Measurements from ENCODE around the gene GNPDA1.
"Not testable (repeated sequence)": the region's sequence is repeated elsewhere in the genome, so short reads cannot be mapped to it uniquely, and the experiment has no call there.

GNPDA1 gene

GRCh38 chr5:142012792-142013388, at the start of gene GNPDA1:
TSS of gene GNPDA1 (minus strand) at chr5:142013027. CDS start at chr5:142012035, 992 bp downstream.
- peak; percentile 67 for DNase-seq

DNA sequence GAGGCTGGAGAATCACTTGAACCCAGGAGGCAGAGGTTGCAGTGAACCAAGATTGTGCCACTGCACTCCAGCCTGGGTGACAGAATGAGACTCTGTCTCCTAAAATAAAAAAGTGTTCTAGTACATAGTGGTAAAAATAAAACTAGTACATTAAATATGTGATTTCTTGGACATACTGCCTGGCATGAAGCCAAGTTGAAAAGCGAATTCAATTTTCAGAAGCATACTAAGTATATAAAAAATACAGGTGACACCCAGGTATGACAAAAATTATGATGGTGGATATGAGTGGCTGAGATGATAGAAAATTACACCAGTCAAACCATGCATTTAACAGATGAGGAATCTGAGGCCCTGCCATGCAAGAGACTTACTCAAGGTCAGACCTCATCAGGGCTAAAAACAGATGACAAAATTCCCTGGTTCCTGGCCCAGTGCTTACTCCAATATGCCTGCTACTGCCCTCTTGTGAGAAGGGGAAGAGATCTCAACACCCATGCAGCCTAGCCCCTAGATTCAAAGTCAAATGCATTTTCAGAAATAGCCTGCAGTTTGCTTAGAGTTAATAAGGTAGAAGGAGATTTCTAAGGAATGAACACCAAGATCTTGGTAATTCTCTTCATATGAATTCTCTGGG, 46.6 kb upstream of the GNPDA1 start:
- DNase-seq: no peak

- DNase-seq: no peak
Observed at GRCh38 chr5:142057697-142058056, 44.9 kb upstream of the GNPDA1 start.

DNA sequence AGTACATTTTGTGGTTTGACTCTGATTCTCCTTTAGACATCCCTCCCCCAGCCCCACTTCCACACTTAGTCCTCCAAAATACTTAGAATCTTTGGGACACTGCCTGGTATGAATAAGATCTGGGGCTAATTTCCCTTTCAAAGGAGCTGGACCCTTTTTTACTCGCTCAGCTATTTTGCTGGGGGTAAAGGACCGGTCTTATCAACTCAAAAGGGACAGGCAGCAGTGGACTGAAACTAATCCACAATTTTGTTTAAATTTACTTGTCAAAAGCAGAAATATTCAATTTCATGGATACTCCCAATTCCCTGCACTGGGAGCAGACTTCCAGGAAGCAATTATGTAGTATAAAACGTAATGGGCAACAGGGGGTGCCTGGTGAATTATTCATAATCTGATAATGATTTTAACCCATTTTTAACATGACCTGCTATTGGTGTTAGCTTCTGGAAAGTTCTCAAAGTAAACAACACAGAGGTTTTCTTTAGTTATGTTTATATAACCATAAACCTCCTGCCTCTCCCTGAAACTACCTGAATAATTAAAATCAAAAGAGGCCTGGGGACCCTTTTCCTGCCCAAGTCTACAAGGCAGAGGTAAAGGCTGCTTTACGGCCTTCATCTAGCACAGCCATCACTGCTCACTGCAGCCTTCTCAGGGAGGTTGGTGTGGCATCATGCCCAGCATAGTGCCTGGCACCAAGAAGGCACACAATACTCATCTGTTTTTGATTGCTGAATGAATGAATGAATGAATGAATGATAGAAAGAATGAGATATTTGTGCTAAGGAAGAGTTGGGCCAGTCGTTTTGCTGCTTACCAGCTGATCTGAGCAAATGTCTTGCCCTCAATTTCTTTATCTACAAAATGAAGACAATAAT, 44.2 kb upstream of the GNPDA1 start:
- no peak for DNase-seq

GRCh38 chr5:142055301-142055700, 42.5 kb upstream of the GNPDA1 start:
- DNase-seq: no peak

DNA sequence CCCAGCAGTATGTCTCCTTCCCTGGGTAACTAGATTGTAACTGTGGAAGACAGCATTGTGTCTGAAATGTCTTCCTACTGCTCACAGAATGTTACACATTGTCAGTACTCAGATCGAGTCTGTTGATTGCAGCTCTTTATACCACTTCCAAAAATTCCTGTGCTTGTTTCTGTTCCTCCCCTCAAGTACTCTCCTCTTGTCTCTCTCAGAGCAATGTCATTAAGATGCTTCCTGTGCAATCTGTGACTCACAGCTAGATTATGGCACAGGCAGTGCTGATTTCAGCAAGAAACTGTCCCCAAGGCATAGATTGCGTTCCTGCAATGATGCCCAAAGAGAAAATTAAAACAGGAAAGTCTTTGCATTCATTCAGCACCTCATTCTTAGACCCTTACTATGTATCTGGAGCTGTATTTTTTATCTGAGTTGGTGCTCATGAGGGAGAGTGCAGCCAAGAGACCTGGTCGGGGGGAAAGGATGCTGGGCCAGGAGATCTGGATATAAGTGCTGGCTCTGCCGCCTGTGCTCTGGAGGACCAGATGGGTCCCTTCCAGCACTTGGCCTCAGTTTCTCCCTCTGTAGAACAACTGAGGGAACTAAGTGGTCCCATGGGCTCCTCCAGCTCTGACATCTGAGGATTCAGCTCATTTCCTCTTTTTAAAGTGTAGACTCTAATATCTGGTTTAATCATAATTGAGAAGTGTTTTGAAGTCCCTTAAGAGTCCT, 40.8 kb upstream of the GNPDA1 start:
- no peak for DNase-seq

DNA sequence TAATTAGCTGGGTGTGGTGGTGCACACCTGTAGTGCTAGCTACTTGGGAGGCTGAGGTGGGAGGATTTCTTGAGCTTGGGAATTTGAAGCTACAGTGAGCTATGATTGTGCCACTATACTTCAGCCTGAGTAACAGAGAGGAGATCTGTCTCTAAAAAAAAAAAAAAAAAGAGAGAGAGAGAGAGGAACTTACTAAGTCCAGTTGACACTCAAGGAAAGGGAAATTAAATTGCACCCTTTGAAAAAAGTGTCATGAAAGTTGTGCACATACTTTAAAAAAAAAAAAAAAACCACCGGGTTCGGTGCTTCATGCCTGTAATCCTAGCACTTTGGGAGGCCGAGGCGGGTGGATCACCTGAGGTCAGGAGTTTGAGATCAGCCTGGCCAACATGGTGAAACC, 39.2 kb upstream of the GNPDA1 start:
- not testable (repeated sequence) for DNase-seq

DNA sequence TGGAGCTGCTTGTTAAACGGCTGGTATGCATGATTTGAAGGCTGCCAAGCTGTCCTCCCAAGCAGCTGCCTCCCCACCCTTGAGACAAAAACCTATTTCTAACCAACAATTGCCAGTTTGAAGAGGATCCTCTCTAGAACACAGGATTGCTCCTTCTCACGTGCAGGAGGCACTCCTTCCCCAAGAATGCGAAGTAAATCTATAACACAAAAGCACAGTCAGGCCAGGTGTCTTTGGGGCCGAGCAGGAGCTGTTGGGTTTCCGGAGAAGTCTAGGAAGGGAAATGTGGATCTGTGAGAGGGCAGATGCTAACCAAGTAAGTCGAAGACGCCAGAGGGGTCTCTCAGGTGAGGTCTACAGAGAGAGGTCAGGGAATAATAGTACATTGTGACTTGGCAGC, 35.4 kb upstream of the GNPDA1 start:
- DNase-seq: no peak

GRCh38 chr5:142046191-142046590, 33.4 kb upstream of the GNPDA1 start:
- no peak for DNase-seq

- DNase-seq: not testable (repeated sequence)
Observed at GRCh38 chr5:142040881-142041280, 28.1 kb upstream of the GNPDA1 start.

DNA sequence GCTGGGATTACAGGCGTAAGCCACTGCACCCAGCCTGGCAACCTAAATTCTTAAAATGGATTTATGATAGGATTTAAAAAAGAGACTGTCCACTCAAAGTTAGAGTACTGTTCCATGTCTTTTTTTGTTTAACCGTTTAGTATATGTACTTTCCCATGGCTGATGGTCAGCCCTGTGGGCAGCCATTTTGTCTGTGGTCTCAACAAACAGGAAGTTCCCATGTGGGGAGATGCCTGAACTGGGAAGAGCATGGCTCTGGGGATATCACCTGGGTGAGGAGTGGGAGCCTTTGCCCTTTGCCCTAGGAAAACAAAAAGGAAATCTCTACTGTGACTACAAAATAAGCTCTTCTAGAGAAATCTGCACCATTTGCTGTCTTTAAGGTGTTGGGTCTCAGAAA, 27.5 kb upstream of the GNPDA1 start:
- no peak for DNase-seq

- DNase-seq: no peak
Observed at GRCh38 chr5:142038735-142039134, 25.9 kb upstream of the GNPDA1 start.

DNA sequence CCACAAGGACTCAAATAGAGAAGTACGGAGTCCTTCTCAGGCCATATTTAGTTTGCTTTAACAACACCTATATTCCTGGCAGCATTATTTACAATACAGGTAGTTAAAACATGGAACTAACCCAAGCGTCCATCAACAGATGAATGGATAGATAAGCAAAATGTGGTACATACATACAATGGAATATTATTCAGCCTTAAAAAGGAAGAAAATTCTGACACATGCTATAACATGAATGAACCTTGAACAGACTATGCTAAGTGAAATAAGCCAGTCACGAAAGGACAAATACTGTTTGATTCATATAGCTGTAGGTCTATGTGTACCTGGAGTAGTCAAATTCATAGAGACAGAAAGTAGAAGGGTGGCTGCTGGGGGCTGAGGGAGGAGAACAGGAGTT, 24.8 kb upstream of the GNPDA1 start:
- DNase-seq: not testable (repeated sequence)

- DNase-seq: no peak
Observed at GRCh38 chr5:142036918-142037317, 24.1 kb upstream of the GNPDA1 start.

- no peak for DNase-seq
Observed at GRCh38 chr5:142034994-142035393, 22.2 kb upstream of the GNPDA1 start.

- DNase-seq: not testable (repeated sequence)
Observed at GRCh38 chr5:142033632-142034567, 21.1 kb upstream of the GNPDA1 start.

DNA sequence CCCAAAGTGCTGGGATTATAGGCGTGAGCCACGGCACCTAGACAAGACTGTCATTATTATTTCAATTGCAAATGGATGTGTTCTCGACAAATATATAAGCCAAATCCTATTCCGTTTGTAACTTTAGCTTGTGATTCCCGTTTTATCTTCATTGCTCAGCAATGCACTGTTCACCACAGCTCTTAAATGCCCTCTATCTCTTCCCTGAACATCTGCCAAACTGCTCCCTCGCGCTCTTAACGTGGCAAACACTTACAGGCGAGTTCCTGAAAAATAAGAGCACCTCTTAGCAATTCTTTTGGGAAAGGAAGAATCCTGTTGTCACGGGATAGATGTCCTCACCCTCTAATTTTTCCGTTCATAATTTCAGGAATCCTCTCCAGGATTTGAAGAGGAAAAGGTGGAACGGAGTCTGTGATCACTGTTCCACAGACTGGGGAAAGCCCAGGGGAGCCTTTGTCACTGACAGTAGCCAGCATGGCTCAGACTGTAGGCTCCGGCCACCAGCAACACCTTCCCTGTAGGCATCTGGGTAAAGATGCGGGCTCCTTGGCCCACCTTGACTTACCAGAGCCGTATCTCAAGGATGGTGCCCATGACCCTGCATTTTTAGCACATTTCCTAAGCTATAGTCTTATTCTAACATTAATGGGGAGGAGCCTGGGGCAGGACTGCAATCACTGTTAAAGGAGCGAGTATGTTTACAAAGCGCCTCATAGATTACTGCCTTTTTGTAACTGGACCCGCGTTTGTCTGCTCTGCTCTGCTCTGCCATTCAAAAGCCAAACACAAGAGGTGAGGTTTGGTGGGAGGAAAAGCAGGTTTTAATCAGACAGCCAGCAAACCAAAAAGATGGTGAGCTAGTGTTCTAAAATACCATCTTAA, 20.2 kb upstream of the GNPDA1 start:
- no peak for DNase-seq

DNA sequence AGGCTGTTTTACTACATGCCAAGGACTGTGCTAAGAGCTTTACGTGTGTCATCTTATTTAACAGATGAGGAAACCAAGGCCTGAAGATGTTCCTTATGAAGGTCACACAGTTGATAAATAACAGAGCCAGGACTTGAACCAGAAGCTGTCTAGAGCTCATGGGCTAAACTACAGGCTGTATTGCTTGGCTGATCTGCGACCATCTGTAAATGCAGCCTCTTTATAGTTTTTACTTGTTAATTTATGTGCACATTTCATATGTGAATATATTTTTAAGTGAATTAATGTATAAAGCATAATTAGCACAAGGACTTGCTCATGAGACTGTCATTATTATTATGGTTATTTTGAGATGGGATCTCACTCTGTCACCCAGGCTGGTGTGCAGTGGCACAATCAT, 19.3 kb upstream of the GNPDA1 start:
- no peak for DNase-seq

DNA sequence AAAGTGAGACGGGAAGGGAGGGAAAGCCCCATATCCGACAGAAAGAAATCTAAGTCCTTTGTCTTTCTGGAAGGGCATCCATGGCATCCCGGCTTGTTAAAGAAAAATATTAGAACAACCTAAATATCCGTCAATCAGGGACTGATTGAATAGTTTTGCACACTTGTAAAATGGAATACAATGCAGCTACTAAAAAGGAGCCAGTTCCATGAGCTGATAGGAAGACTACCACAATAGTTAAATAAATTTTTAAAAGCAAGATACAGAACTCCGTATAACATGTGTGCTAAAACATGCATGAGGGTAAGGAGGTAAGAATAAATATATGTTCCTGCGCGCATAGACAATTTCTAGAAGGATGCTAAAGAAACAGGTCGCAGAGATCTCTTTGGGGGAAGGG, 12.8 kb upstream of the GNPDA1 start:
- DNase-seq: no peak

DNA sequence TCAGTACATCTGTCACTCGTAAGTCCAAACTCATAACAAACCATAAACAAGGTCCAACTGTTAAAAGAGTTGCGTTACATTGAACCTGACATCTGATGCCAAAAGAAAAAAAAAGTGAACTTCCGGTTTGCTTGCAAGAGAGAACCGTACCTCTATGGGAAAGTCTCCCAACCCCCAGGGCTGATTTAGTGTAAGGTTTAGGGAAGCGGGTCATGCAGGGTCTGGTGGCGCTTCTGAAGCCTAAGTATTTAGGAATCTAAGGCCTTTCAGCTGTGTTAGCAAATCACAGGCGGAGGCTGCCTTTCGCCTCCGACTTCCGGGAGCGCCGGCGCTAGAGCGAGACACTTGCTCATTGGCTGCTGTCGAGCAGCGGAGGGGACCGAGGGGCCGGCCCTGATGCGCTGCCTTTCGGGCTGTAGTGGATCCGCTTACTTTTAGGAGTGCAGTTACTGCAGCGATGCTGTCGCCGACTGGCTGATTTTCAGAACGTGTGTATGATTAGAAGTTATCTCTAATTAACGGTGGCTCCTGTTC, 12.0 kb upstream of the GNPDA1 start:
- DNase-seq: peak; percentile 87

- DNase-seq: no peak
Observed at GRCh38 chr5:142023836-142024235, 11.0 kb upstream of the GNPDA1 start.
